ENCODE data around the gene CALML3. TPM values are rescaled to one million over a fixed set of nuclear protein-coding genes. Genes with fewer than 3 reads are reported as not detected.

The CALML3 gene
- total RNA-seq, 1 donor from 2014 or later = not detected

- no peaks in the 10 kb centered on the region for H3K36me3 Mint-ChIP-seq (ENCODE audit: low read depth)
- no peak overlapping the region for H3K27ac Mint-ChIP-seq
- DNase-seq = no peak
- intact Hi-C loops (cut with micrococcal nuclease) = no loop called here
- ChIA-PET CTCF (interaction anchor here (0.7 kb wide), 1 partner anchor 169 kb away, joined by 3 read pairs; no protein-coding TSS in a partner anchor), POLR2A (no interaction called here)
- H3K4me1 Mint-ChIP-seq = no peaks in the 10 kb centered on the region
- peaks cover 3% of the 10 kb centered on the region for H3K27me3 Mint-ChIP-seq
- no peak for ATAC-seq (ENCODE audit: low read depth)
- TF ChIP-seq CTCF (IDR thresholded peaks at IDR 0.05) = no peak
- peaks cover 9% of the 10 kb centered on the region for H3K9me3 Mint-ChIP-seq
- no peak overlapping the region for H3K4me3 Mint-ChIP-seq
These were observed 17.3 kb downstream of the CALML3 start for GRCh38 chr10:5542100-5542499.

GRCh38 chr10:5543623-5544022 is 18.9 kb downstream of the CALML3 start:
- CTCF ChIA-PET = no interaction called here
- no peaks in the 10 kb centered on the region for H3K36me3 Mint-ChIP-seq (ENCODE audit: low read depth)
- H3K27me3 Mint-ChIP-seq = no peaks in the 10 kb centered on the region
- ATAC-seq (ENCODE audit: low read depth) (no peak), DNase-seq (no peak)
- no peak for TF ChIP-seq CTCF (IDR thresholded peaks at IDR 0.05)
- H3K9me3 Mint-ChIP-seq = peaks cover 9% of the 10 kb centered on the region
- POLR2A ChIA-PET = no interaction called here
- H3K27ac Mint-ChIP-seq = no peak overlapping the region
- H3K4me3 Mint-ChIP-seq = no peak overlapping the region
- H3K4me1 Mint-ChIP-seq = no peaks in the 10 kb centered on the region
- intact Hi-C loops (cut with micrococcal nuclease) = no loop called here

GRCh38 chr10:5544216-5544805 is 19.6 kb downstream of the CALML3 start:
- intact Hi-C loops (cut with micrococcal nuclease) = no loop called here
- POLR2A ChIA-PET = no interaction called here

GRCh38 chr10:5545011-5545410 is 20.2 kb downstream of the CALML3 start:
- Mint-ChIP-seq H3K36me3 (ENCODE audit: low read depth) (no peaks in the 10 kb centered on the region), H3K27ac (no peak overlapping the region), H3K4me1 (no peaks in the 10 kb centered on the region), H3K9me3 (peaks cover 9% of the 10 kb centered on the region), H3K27me3 (no peaks in the 10 kb centered on the region), H3K4me3 (no peak overlapping the region)
- intact Hi-C loops (cut with micrococcal nuclease) = no loop called here
- no peak for DNase-seq
- ATAC-seq (ENCODE audit: low read depth) = no peak
- POLR2A ChIA-PET = no interaction called here
- CTCF ChIA-PET = no interaction called here
- TF ChIP-seq CTCF (IDR thresholded peaks at IDR 0.05) = no peak

More at GRCh38 chr10:5544216-5544805, 19.6 kb downstream of the CALML3 start:
- DNase-seq (no peak), ATAC-seq (ENCODE audit: low read depth) (no peak)
- Mint-ChIP-seq H3K9me3 (peaks cover 9% of the 10 kb centered on the region), H3K36me3 (ENCODE audit: low read depth) (no peaks in the 10 kb centered on the region), H3K4me1 (no peaks in the 10 kb centered on the region), H3K4me3 (no peak overlapping the region), H3K27ac (no peak overlapping the region), H3K27me3 (no peaks in the 10 kb centered on the region)
- CTCF ChIA-PET = no interaction called here
- no peak for TF ChIP-seq CTCF (IDR thresholded peaks at IDR 0.05)

GRCh38 chr10:5545426-5545777 is 20.6 kb downstream of the CALML3 start:
- H3K27me3 Mint-ChIP-seq = no peaks in the 10 kb centered on the region
- no peak for TF ChIP-seq CTCF (IDR thresholded peaks at IDR 0.05)
- DNase-seq = no peak
- ATAC-seq (ENCODE audit: low read depth) = no peak
- no peaks in the 10 kb centered on the region for H3K4me1 Mint-ChIP-seq
- intact Hi-C loops (cut with micrococcal nuclease) = no loop called here
- H3K9me3 Mint-ChIP-seq = peaks cover 9% of the 10 kb centered on the region
- no peak overlapping the region for H3K4me3 Mint-ChIP-seq
- H3K27ac Mint-ChIP-seq = no peak overlapping the region
- no peaks in the 10 kb centered on the region for H3K36me3 Mint-ChIP-seq (ENCODE audit: low read depth)
- CTCF ChIA-PET = no interaction called here
- POLR2A ChIA-PET = no interaction called here

Data from activated B cell treated with CpG ODN at 0.5 μM for 24 hours (primary cell).